SU-DHL-6 (cell line): ENCODE data around the gene CDH13.

Experiments used
- CTCF ChIP-seq: fragments of 200-600 bp; sonication (generic); IDR thresholded peaks from one replicate; pipeline ENCODE4 v1.5.1; 2017; ENCODE audit warnings: antibody characterized with exemption, mild to moderate bottlenecking, low read length, moderate library complexity; ENCODE audit not compliant: insufficient read depth, poor library complexity, severe bottlenecking
- EZH2phosphoT487 ChIP-seq: fragments of 200-600 bp; sonication (generic), shearing (Covaris generic); conservative IDR thresholded peaks from 2 replicates; pipeline ENCODE4 v1.6.1; 2018; ENCODE audit warnings: mild to moderate bottlenecking, antibody characterized with exemption, low read length, moderate library complexity, mixed read lengths

GRCh38 chr16:82992786-82993185 lies 366.0 kb downstream of the CDH13 start:
- no peak for TF ChIP-seq CTCF
- TF ChIP-seq EZH2phosphoT487: no peak
